ENCODE results near the gene LAMC3.

The LAMC3 gene

GRCh38 chr9:131080589-131080988 is 71.6 kb downstream of the LAMC3 start:
- DNase-seq (ENCODE audit: low read depth): no peak

DNA sequence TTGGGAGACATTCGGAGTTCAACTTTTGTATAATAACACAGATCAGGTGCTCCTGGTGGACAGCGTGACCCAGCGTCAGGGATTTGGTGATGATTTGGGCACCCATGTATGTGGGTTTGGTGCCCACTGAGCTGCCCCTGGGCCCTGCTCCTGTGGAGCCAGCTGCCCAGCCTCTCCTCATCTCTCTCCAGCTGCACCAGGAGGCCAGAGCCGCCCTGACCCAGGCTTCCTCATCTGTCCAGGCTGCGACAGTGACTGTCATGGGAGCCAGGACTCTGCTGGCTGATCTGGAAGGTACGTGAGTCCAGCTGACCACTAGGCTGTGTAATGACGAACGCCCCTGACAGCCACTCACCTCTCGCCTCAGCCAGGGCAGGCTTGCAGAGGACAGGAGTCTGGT is 72.9 kb downstream of the LAMC3 start:
- DNase-seq (ENCODE audit: low read depth): no peak

GRCh38 chr9:131082774-131083512 is 74.0 kb downstream of the LAMC3 start:
- DNase-seq (ENCODE audit: low read depth): no peak

GRCh38 chr9:131084661-131085369 is 75.8 kb downstream of the LAMC3 start:
- no peak for DNase-seq (ENCODE audit: low read depth)

GRCh38 chr9:131085370-131086122 is 76.6 kb downstream of the LAMC3 start:
- no peak for DNase-seq (ENCODE audit: low read depth)

- no peak for DNase-seq (ENCODE audit: low read depth)
Observed at GRCh38 chr9:131087354-131087893, 78.5 kb downstream of the LAMC3 start.

- DNase-seq (ENCODE audit: low read depth): no peak
Observed at GRCh38 chr9:131090025-131090787, 81.2 kb downstream of the LAMC3 start.

DNA sequence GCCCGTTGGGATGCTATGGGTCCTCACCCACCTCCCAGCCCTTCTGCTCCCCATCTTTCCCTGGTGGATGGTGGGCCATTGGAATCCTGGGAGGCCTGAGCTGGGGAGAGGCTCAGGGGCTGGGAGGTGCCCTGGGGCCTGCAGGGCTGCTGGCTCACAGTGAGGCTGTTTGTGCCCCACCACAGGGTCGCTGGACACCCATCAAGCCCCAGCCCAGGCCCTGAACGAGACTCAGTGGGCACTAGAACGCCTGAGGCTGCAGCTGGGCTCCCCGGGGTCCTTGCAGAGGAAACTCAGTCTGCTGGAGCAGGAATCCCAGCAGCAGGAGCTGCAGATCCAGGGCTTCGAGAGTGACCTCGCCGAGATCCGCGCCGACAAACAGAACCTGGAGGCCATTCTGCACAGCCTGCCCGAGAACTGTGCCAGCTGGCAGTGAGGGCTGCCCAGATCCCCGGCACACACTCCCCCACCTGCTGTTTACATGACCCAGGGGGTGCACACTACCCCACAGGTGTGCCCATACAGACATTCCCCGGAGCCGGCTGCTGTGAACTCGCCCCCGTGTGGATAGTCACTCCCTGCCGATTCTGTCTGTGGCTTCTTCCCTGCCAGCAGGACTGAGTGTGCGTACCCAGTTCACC is 82.5 kb downstream of the LAMC3 start:
- DNase-seq (ENCODE audit: low read depth): no peak

GRCh38 chr9:131092030-131092429 is 83.1 kb downstream of the LAMC3 start:
- DNase-seq (ENCODE audit: low read depth): no peak

GRCh38 chr9:131092548-131093440 is 83.8 kb downstream of the LAMC3 start:
- no peak for DNase-seq (ENCODE audit: low read depth)

DNA sequence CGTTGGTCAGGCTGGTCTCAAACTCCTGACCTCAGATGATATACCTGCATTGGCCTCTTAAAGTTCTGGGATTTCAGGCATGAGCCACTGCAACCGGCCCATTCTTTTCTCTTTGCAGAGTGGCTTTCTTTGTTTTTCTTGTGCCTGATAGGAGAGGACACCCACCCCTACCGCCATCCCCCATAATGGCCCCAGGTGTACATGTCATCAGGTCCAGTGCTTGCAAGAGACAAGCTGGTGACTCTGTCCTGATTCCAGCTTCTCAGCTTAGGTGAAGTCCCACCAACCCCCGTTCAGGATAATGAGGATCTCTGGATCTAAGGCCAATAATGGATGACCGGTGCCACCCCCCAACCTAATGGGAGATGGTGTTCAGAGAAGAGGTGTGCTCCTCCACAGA is 85.0 kb downstream of the LAMC3 start:
- no peak for DNase-seq (ENCODE audit: low read depth)

- peak; percentile 7 for DNase-seq (ENCODE audit: low read depth)
Observed at GRCh38 chr9:131094622-131095021, 85.6 kb downstream of the LAMC3 start.

DNA sequence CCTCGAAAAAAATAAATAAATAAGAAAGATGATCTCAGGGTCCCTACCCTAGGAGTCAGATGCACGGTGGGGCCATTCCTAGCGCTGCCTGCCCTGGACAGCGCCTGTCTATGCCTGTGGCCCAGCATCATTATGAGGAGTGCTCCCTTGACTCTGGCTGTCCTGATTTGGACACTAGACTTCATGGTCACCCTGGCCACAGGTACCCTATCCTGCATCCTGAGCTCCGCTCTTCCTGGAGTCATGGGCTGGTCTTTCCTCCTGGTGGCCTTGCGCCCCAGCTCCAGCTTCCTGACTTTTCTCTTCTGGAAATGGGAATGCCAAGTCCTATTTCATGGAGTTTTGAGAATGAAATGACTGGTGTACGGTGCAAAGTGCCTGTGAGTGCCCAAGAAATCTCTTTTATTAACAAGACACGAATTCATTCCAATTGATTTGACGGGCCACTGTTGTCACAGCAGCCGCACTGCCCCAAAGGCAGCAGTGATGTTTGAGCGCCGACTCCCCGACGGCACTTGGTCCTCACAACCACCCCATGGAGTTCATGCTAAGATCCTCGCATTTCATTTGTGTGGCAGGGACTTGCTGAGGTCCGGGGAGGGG is 86.8 kb downstream of the LAMC3 start:
- no peak for DNase-seq (ENCODE audit: low read depth)

GRCh38 chr9:131096269-131097125 is 87.5 kb downstream of the LAMC3 start, which contains the start of gene AIF1L:
AIF1L (plus strand) TSS chr9:131096531; CDS start chr9:131096630, 99 bp downstream.
- DNase-seq (ENCODE audit: low read depth): no peak

- no peak for DNase-seq (ENCODE audit: low read depth)
Observed at GRCh38 chr9:131097126-131097947, 88.4 kb downstream of the LAMC3 start.

GRCh38 chr9:131097948-131098278 is 88.9 kb downstream of the LAMC3 start:
- no peak for DNase-seq (ENCODE audit: low read depth)

GRCh38 chr9:131098391-131099101 is 89.6 kb downstream of the LAMC3 start:
- no peak for DNase-seq (ENCODE audit: low read depth)

Measured in GM04503 (cell line).